Right lobe of liver (tissue), 6 donors: Measurements from ENCODE around the gene ESPNL. TPM values are rescaled to one million over a fixed set of nuclear protein-coding genes. Genes with fewer than 3 reads are reported as not detected.
"Not testable (repeated sequence)": the region's sequence is repeated elsewhere in the genome, so short reads cannot be mapped to it uniquely, and the experiment has no call there.

Source experiments
- ATAC-seq, 4 donors: fragments of 200-7000 bp; cut with Tn5 transposase; one replicate each; pipeline ENCODE4 v1.9.1; 2020; ENCODE audit warnings: mild to moderate bottlenecking in 4 of 4, moderate library complexity in 4 of 4
- DNase-seq, 3 donors: peaks; one replicate each; pipeline ENCODE4 v3.0.0-alpha.2; 2020
- H3K27ac ChIP-seq, 3 donors: fragments of 200-600 bp; one replicate each; pipeline ENCODE4 v1.8.0; 2022
- H3K27me3 ChIP-seq, 2 donors: fragments of 200-600 bp; one replicate each; pipeline ENCODE4 v1.8.0; 2022
- H3K36me3 ChIP-seq, 4 donors: fragments of 200-600 bp; sonication (generic) in 1 of 4; one replicate each; pipeline versions ENCODE4 v1.5.1 to v1.8.0; 2017 to 2022; ENCODE audit warnings: control low read depth in 1 of 4
- H3K4me1 ChIP-seq, 4 donors: fragments of 200-600 bp; sonication (generic) in 1 of 4; one replicate each; pipeline versions ENCODE4 v1.5.1 to v1.8.0; 2017 to 2022; ENCODE audit warnings: control low read depth in 1 of 4
- H3K4me3 ChIP-seq, 3 donors: fragments of 200-600 bp; one replicate each; pipeline ENCODE4 v1.8.0; 2022
- H3K9me3 ChIP-seq, 4 donors: fragments of 200-600 bp; sonication (generic) in 1 of 4; one replicate each; pipeline versions ENCODE4 v1.5.1 to v1.8.0; 2017 to 2022; ENCODE audit warnings: control low read depth in 1 of 4
- POLR2A ChIP-seq: fragments of 450-650 bp; IDR thresholded peaks from one replicate; pipeline ENCODE4 v1.6.1; 2017; ENCODE audit warnings: antibody characterized with exemption, mild to moderate bottlenecking
- WGBS: methylation state at CpG from one replicate; pipeline ENCODE4 v1.1.6; 2018; ENCODE audit warnings: low coverage, low lambda C conversion rate; ENCODE audit not compliant: insufficient coverage; ENCODE audit errors: missing lambda C conversion rate; 5-methylcytosine and 5-hydroxymethylcytosine counted together
- intact Hi-C, 2 donors: fragments of 100-400 bp; cut with DNase I; formaldehyde crosslinking; loops; one replicate each; pipeline versions ENCODE4 v1.11.2 to v1.14.1; 2022
- total RNA-seq, 6 experiments: library from RNA; depleted of rRNA in 2 of 6; stranded (reverse); fragments of >200 nt in 2 of 6; fragmentation: NEBNext Ultra II Directional in 3 of 6; extraction: Animal tissue kit (Norgen Biotek cat#: 25700) in 3 of 6; gene quantifications; one replicate each; pipeline versions ENCODE4 v1.1.0 to v1.2.4, GENCODE V29; 2016 to 2023
- TF ChIP-seq, protein P1 (sequence below), 4 donors: fragments of 200-600 bp in 3 of 4; fragments of 450-650 bp in 1 of 4; IDR thresholded peaks; one replicate each; pipeline versions ENCODE4 v1.5.1 to v1.8.0; 2016 to 2022; ENCODE audit warnings: antibody characterized with exemption in 4 of 4, mild to moderate bottlenecking in 2 of 4
- donor health status: DM: no; HTN: yes; CAD: no.
- donor health status: DM: no; HTN: no; CAD: no.
- donor health status: DM: no; HTN: no; CAD: no.
- donor health status: DM: no; HTN: yes; CAD: no.
- donor health status: DM: no; HTN: yes; CAD: no.

The ESPNL gene
- total RNA-seq, 6 experiments from 2014 or later: 0.11 to 1.1 (median 0.50) TPM

DNA sequence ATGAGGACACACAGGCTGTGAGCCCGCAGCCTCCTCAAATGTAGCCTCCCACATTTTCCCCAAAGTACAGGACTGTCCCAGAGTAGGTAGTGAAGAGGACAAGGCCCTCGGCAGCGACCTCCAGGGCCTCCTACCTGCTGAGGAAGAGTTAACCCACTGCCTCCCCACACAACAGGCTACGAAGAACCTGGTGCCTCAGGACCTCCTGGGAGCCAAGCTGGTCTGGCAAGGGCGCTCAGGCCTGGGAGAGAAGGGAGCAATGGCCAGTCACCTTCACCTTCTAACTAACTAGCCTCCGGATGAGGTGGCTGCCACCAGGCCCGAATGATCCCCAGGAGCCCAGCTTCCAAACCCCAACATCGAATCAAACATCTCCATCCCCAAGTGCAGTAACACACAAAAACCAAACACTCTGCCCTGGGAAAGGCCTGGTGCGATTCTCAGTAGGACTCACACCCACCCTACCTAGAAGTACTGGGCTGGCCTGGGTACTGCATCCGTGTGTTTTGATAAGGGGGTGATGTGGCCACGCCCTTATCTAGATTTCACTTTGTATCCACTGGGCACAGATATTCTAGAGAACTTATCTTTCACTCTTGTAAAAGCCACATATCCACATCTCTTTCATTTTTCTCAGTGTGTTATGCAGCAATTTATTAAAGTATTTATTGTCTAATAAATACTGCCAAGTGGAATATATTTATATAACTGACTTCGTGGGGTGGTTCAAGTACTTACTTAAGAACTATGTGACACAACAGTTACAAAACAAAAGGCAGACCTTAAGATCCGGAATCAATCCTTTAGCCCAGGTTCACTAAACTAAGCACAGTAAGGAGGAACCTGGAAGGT is 68.3 kb downstream of the ESPNL start:
- ATAC-seq: no peak
- Histone ChIP-seq H3K27me3 (no peaks in the 10 kb centered on the region), H3K36me3 (peaks cover 0 to 23% (median 0%) of the 10 kb centered on the region in 4 donors), H3K4me1 (peaks cover 0 to 17% (median 9%) of the 10 kb centered on the region in 4 donors), H3K9me3 (no peaks in the 10 kb centered on the region), H3K4me3 (no peak overlapping the region), H3K27ac (peak overlapping the region in 1 of 3 donors; percentile 50)
- no peak for TF ChIP-seq POLR2A
- TF ChIP-seq, protein P1, sequence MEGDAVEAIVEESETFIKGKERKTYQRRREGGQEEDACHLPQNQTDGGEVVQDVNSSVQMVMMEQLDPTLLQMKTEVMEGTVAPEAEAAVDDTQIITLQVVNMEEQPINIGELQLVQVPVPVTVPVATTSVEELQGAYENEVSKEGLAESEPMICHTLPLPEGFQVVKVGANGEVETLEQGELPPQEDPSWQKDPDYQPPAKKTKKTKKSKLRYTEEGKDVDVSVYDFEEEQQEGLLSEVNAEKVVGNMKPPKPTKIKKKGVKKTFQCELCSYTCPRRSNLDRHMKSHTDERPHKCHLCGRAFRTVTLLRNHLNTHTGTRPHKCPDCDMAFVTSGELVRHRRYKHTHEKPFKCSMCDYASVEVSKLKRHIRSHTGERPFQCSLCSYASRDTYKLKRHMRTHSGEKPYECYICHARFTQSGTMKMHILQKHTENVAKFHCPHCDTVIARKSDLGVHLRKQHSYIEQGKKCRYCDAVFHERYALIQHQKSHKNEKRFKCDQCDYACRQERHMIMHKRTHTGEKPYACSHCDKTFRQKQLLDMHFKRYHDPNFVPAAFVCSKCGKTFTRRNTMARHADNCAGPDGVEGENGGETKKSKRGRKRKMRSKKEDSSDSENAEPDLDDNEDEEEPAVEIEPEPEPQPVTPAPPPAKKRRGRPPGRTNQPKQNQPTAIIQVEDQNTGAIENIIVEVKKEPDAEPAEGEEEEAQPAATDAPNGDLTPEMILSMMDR (IDR thresholded peaks at IDR 0.05): no peak
- intact Hi-C loops: no loop called here
- 76% methylated on average over 4 of the region's 13 CpGs for whole genome bisulfite sequencing
- DNase-seq: no peak

DNA sequence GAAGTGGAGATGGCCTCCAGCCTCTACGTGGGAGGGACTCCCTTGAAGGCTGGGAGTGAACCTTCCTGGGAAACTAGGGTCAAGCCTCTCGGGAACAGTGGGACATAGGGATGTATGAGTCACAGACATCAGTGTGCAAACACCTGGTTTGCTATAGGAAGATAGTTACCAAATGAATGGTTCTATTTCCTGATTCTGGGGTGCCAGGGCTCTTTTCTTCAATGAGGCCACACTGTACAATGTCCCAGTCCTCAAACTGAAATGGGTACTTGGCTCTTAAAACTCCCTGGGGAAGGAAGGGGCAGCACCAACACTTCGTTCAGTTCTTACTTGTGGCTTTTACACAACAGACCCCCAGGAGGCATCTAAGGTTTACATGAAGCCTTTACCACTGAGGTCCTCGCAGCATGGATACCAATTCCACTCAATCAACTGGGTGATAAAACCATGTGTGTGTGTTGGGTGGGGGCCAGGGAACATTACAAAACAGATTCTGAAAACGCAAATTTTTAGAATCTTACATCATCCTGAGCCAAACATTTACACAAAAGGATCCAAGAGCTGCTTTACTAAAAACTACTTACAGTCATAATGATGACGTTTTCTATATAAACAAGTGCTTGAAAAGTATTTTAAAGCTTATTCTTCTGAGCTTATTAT is 69.0 kb downstream of the ESPNL start:
- Histone ChIP-seq H3K27ac (peak overlapping the region; percentile 35 to 81 (median 59)), H3K27me3 (no peaks in the 10 kb centered on the region), H3K4me1 (peaks cover 0 to 17% (median 9%) of the 10 kb centered on the region in 4 donors), H3K36me3 (peaks cover 0 to 30% (median 2%) of the 10 kb centered on the region in 4 donors), H3K9me3 (no peaks in the 10 kb centered on the region), H3K4me3 (no peak overlapping the region)
- intact Hi-C loops: no loop called here
- ATAC-seq (peak; percentile 48 to 63 (median 56)), DNase-seq (peak in 1 of 3 donors; percentile 59)
- no peak for TF ChIP-seq POLR2A
- TF ChIP-seq, protein P1 (IDR thresholded peaks at IDR 0.05): no peak
- WGBS: 42% methylated on average over 6 of the region's 6 CpGs

- intact Hi-C loops: no loop called here
- Histone ChIP-seq H3K27me3 (no peaks in the 10 kb centered on the region), H3K4me3 (no peak overlapping the region), H3K27ac (peak overlapping the region; percentile 35 to 81 (median 59)), H3K4me1 (peaks cover 0 to 17% (median 9%) of the 10 kb centered on the region in 4 donors), H3K9me3 (no peaks in the 10 kb centered on the region), H3K36me3 (peaks cover 0 to 36% (median 4%) of the 10 kb centered on the region in 4 donors)
- 28% methylated on average over 4 of the region's 5 CpGs for WGBS
- peak in 2 of 3 donors; percentile 59 to 63 for DNase-seq
- TF ChIP-seq, protein P1 (IDR thresholded peaks at IDR 0.05): no peak
- peak; percentile 44 for TF ChIP-seq POLR2A
- ATAC-seq: peak; percentile 50 to 75 (median 65)
Measured at GRCh38 chr2:238169708-238170251, 69.6 kb downstream of the ESPNL start.

- H3K4me1 ChIP-seq: peaks cover 0 to 17% (median 9%) of the 10 kb centered on the region in 4 donors
- intact Hi-C loops: no loop called here
- no peaks in the 10 kb centered on the region for H3K27me3 ChIP-seq
- DNase-seq: peak in 1 of 3 donors; percentile 48
- H3K36me3 ChIP-seq: peaks cover 0 to 43% (median 4%) of the 10 kb centered on the region in 4 donors
- TF ChIP-seq POLR2A: no peak
- TF ChIP-seq, protein P1 (IDR thresholded peaks at IDR 0.05): no peak
- H3K27ac ChIP-seq: peak overlapping the region; percentile 35 to 81 (median 59)
- H3K9me3 ChIP-seq: no peaks in the 10 kb centered on the region
- WGBS: 70% methylated on average over 9 of the region's 21 CpGs
- H3K4me3 ChIP-seq: no peak overlapping the region
- peak in 1 of 4 donors; percentile 55 for ATAC-seq
Measured at GRCh38 chr2:238170386-238171071, 70.4 kb downstream of the ESPNL start.

DNA sequence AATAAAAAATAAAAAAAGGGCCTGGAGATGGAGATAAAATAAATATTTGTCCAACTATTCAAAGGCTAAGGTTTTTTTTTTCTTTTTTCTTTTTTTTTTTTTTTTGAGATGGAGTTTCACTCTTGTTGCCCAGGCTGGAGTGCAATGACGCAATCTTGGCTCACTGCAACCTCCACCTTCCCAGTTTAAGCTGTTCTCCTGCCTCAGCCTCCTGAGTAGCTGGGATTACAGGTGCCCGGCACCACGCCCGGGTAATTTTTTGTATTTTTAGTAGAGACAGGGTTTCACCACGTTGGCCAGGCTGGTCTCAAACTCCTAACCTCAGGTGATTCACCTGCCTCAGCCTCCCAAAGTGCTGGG is 70.9 kb downstream of the ESPNL start:
- DNase-seq, intact Hi-C loops, ATAC-seq, H3K27me3 ChIP-seq, H3K9me3 ChIP-seq, H3K4me3 ChIP-seq: not testable (repeated sequence)
- Histone ChIP-seq H3K27ac (peak overlapping the region in 1 of 3 donors; percentile 59), H3K36me3 (peaks cover 0 to 46% (median 4%) of the 10 kb centered on the region in 4 donors), H3K4me1 (peaks cover 0 to 17% (median 9%) of the 10 kb centered on the region in 4 donors)
- WGBS: 81% methylated on average over 5 of the region's 5 CpGs
